GM19397 (cell line): ENCODE measurements around the gene YPEL1.
"Not testable (repeated sequence)": the region's sequence is repeated elsewhere in the genome, so short reads cannot be mapped to it uniquely, and the experiment has no call there.

Experiments used
- ATAC-seq: cut with Tn5 transposase; IDR thresholded peaks from one replicate; pipeline ENCODE4 v1.9.1; 2021; ENCODE audit warnings: mild to moderate bottlenecking, moderate library complexity; ENCODE audit not compliant: unreplicated experiment

Gene YPEL1

DNA sequence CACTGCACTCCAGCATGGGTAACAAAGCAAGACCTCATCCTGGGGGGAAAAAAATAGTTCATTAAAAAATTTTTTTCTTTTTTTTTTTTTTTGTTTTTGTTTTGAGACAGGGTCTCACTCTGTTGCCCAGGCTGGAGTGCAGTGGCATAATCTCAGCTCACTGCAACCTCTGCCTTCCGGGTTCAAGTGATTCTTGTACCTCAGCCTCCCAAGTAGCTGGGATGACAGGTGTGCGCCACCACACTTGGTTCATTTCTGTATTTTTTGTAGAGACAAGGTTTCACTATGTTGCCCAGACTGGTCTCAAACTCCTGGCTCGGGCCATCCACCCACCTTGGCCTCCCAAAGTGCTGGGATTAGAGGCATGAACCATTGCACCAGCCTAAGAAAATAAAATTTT lies 11.1 kb downstream of the YPEL1 start:
- ATAC-seq: not testable (repeated sequence)

DNA sequence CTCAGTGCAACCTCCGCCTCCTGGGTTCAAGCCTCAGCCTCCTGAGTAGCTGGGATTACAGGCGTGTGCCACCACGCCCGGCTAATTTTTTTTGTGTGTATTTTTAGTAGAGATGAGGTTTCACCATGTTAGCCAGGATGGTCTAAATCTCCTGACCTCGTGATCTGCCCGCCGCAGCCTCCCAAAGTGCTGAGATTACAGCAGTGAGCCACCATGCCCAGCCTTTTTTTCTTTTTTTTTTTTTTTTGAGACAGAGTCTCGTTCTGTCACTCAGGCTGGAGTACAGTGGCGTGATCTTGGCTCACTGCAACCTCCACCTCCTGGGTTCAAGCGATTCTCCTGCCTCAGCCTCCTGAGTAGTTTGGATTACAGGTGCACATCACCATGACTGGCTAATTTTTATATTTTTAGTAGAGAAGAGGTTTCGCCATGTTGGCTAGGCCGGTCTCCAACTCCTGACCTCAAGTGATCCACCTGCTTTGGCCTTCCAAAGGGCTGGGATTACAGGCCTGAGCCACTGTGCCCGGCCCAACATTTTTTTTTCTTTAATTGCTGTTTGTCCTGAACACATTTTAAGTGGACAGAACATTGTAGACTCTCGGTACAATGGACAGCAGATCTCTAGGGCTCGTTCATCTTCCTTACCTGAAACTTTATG lies 14.3 kb downstream of the YPEL1 start:
- ATAC-seq: not testable (repeated sequence)

DNA sequence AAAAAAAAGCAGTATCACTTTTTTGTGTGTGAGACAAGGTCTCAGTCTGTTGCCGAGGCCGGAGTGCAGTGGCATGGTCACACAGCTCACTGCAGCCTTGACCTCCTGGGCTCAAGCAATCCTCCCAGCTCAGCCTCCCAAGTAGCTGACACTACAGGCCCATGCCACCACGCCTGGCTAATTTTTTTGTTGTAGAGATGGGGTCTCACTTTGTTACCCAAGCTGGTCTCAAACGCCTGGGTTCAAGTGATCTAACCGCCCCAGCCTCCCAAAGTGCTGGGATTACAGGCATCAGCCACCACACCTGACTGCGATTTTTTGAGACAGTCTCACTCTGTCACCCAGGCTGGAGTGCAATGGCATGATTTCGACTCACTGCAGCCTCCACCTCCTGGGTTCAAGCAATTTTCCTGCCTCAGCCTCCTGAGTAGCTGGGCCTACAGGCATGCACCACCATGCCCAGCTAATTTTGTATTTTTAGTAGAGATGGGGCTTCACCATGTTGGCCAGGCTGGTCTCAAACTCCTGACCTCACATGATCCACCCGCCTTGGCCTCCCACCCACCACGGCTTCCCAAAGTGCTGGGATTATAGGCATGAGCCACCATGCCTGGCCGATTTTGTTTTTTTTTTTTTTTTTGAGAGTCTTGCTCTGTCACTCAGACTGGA lies 15.3 kb downstream of the YPEL1 start:
- not testable (repeated sequence) for ATAC-seq

DNA sequence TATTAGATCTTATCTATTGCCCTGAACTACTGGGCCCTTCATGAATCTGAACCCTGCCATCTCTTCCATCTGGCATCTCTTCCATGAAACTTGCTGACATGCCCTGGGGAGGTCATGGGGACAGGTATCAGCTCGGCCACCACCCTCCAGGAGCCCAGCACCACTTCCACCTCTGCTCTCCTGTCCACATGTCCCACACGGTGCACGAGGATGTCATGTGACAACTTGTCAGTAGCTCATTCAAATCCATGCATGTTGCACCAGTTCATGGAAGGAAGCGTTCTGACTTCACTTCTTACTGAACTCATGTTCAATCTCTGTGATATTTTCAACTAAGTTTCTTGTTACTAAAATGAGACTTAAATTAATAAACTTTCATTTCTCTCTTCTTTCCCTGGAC lies 16.6 kb downstream of the YPEL1 start:
- ATAC-seq: no peak

DNA sequence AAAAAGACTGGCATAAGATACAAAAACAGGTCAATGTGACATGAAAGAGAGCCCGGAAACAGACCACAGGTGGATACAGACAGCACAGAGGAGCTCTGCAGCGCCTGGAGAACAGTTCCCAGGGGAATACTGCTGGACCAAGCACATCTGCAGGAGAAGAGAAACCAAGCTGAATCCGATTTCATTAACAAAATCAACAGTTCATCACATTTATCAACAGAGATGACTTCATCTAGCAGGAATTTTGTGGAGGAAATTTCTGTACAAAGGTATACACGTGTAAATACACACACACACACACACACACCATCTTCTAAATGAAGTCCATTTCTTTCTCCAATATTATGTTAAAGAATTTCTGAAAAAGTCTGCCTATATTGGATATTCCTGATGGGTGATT lies 17.1 kb downstream of the YPEL1 start:
- no peak for ATAC-seq

DNA sequence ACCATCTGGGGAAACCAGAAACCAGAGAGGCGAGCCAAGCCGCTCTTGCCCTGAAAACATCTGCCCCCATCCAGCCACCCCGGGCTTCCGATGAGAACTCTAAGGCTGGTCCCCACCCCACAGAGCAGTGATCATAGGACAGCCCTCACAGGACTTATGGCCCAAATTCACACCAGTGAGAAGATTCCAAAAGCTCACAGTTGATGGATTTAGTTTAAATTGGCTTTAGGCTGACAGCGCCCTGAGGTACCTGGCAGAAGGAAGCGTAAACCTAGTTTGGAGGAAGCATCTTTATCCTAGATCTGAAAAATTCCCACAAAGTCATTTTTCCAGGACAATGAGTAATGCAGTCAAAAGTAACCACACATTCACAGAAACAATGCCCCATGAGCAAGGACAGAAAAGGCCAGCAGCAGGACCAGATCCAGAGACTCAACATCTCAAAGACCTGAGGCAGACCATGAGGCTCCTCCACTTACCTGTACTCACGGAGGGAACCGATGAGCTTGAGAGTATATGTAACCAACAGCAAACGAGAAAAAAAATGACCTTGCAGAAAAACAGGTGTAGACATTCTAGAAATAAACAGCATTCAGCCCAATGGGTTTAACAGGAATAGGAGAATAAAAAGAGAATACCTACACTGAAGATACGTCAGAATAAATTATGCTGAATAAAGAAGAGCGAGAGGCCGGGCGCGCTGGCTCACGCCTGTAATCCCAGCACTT lies 19.0 kb downstream of the YPEL1 start:
- ATAC-seq: not testable (repeated sequence)

DNA sequence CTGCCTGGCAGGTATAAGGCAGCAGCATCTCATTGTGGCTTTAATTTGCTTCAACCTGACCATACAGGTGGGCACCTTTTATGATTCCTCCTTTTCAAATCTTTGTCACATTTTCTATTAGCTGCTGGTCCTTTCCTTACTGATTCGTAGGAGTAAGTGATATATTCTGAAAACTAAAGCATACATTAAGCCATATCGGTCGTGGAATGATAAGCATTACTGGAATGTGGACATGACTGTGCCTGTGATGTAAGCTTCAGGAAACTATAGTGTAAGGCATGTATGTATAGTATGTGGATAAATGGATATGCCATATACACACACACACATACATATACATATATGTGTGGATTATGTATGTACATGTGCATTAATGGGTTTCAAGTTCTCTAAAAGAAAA lies 20.8 kb downstream of the YPEL1 start:
- ATAC-seq: no peak

DNA sequence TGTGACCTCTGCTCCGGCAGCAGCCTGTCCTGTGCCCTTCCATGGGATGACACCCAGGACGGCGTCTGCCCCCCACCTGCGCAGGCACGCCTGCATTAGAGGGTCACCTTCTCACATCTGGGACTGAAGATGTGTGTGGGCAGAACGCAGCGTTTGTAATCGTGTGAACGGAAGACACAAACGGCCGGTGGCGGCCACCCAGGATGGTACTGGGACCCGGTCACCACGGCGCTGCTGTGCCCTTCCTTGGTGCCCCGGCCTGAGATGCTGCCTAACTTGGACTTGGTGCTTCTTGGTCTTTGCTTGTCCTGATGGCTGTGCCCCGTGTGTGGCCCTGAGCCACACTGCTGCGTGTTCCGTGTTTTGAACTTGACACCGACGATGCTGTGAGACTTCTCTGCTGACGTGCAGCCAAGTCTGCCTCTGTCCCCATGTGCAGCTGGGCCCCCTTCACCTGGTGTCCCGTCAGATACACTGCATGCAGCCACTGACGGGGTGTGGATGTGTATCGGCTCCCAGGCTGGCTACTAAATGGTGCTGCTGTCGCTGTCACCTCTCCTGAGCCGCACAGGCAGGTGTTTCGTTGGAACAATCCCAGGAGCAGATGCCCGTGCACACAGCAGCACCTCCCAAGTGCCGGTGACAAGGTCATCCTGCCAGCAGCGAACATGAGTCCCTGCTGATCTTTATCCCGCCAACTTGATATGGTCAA lies 21.4 kb downstream of the YPEL1 start:
- no peak for ATAC-seq

DNA sequence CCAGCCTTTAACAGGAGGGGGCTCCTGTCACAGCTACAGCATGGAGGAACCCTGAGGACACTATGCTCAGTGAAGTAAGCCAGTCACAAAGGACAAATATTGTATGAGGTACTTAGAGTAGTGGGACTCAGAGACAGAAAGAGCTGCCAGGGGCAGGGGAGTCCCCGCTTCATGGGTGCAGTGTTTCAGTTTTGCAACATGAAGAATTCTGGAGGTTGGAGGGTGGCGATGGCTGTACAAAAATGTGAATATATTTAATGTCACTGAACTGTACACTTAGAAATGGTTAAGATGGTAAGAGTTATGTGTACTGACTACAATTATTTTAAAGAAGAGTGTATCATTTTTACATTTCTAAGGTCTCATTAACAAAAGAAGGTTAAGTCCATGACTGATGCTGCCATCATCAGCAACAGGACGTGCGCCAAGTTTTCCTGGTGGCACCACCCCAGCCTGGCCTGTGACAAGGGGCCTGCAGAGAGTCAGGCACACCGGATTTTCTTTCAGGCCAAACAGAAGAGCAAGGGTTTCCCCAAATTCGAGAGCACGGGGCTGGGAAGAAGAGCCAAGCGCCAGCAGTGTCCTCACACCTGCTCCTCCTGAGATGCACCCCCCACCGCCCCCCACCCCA lies 22.1 kb downstream of the YPEL1 start:
- ATAC-seq: no peak

DNA sequence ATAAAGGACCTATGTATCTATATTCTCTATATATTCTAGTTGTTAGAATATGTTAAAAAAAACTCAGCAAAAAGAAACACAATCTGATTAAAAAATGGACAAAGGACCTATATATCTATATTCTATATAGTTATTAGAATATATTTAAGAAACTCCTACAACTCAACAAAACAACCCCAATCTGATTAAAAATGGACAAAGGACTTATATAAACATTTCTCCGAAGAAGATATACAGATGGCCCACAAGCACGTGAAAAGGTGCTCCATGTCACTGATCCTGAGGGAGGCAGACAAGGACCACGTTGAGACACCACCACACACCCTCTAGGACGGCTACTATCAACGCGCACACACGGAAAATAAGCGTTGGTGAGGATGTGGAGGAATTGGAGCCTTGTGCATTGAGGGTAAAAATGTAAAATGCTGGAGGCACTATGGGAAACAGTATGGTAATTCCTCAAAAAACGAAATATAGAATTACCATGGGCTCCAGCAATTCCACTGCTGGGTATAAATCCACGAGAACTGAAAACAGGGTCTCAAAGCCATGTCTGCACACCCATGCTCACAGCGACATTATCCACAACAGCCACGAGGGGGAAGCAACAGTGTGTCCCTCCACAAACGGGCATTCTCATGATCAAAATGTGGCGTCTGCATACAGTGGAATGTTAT lies 22.7 kb downstream of the YPEL1 start:
- ATAC-seq: no peak

DNA sequence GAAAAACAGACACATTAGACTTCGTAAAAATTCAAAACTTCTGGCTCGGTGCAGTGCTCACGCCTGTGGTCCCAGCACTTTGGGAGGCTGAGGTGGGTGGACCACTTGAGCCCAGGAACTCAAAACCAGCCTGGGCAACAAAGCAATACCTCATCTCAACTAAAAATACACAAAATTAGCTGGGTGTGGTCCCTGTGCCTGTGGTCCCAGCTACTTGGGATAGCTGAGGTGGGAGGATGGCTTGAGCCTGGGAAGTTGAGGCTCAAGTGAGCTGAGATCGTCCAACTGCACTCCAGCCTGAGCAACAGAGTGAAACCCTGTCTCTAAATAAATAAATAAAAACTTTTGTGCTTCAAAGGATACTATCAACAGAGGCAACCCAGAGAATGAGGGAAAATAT lies 23.7 kb downstream of the YPEL1 start:
- ATAC-seq: no peak

DNA sequence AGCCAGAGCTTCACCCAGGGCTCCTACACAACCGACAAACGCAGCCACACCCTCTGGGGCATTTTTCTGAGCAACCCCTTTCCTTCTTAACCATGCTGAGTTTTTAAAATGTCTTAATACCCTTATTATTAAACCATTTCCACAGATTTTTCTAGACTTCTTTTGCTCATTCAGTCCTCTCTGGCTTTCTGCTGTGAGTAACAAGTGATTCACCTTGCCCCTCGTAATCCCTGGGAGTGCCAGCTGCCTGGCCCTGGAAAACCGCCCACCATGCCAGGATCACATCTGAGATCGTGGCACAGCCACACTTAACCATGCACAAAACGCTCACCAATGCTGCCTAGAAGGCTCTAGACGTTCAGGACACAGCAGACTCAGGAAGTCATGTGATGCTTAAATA lies 25.4 kb downstream of the YPEL1 start:
- ATAC-seq: no peak

DNA sequence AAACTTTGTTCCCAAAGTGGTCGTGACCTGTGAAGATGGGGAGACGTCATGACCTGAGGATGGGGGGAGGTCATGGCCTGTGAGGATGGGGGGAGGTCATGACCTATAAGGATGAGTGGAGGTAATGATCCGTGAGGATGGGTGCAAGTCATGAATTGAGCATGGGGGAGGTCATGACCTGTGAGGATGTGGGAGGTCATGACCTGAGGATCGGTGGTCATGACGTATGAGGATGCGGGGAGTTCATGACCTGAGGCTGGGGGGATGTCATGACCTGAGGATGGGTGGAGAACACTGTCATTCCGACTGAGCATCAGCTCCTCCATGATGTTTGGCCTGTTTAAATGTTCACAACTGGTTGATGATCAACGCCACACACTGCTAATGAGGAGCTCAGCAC lies 25.9 kb downstream of the YPEL1 start:
- ATAC-seq: no peak

DNA sequence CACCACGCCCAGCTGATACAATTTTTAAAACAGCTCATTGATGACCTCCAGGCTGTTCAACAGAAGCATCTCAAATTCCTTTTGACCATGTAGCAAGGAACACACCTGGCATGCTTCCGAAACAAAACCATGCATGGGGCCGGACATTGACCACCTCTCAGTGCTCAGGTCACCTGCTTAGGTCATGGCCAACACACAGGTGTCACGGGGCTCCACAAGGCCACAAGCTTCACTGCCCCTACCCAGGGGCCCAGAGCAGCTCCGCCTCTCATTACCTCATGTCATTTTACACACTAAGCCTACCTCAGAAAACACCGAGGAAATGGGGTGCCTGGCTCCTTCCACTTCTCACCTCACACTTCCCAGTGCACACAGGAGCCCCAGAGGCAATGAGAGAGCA lies 26.6 kb downstream of the YPEL1 start:
- ATAC-seq: no peak

DNA sequence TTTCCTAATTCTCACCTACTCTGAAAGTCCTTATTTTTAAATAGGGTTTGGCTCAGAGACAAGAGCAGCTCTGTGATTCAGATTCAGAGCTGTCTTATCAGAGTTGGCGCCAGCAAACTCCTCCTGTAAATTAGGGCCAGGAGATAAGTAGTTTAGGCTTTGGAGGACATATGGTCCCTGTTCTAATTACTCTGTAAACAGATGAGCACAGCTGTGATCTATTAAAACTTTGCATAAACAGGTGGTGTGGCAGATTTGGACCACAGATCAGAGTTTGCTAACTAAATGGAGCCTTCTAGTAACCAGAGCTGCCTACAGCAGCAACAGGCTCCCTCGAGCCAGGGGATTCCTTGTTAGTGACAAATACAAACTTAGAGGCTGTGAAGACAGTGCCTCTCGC lies 27.9 kb downstream of the YPEL1 start:
- ATAC-seq: no peak

DNA sequence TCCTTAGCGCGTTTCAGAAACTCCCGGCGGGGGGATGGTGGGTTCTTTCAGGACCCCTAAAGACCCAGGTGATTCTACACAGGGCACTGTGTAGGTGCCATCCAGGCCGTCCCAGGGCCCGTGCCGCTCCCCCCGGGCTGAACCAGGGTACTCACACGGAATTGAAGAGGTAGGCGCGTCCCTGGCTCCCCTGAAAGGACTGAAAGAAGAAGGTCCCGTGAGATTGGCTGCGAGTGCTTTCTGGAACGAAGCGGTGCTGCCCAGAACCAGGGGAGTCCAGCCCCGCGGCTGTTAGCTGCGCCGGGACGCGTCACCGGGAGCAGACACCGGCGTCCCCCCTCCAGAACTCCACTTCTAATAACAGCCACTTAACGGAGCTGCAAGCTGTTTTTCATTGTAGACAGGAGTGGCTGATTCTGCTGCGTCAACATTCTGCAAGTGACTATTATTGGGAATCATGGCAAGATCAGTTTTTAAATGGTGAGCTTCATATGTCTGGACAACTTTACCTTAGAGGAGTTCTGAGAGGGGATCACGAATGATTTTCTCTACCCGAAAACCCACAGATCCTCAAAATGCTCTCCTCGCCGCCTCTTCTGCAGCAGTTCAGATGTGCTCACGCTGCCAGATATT lies 31.8 kb downstream of the YPEL1 start:
- ATAC-seq: no peak

DNA sequence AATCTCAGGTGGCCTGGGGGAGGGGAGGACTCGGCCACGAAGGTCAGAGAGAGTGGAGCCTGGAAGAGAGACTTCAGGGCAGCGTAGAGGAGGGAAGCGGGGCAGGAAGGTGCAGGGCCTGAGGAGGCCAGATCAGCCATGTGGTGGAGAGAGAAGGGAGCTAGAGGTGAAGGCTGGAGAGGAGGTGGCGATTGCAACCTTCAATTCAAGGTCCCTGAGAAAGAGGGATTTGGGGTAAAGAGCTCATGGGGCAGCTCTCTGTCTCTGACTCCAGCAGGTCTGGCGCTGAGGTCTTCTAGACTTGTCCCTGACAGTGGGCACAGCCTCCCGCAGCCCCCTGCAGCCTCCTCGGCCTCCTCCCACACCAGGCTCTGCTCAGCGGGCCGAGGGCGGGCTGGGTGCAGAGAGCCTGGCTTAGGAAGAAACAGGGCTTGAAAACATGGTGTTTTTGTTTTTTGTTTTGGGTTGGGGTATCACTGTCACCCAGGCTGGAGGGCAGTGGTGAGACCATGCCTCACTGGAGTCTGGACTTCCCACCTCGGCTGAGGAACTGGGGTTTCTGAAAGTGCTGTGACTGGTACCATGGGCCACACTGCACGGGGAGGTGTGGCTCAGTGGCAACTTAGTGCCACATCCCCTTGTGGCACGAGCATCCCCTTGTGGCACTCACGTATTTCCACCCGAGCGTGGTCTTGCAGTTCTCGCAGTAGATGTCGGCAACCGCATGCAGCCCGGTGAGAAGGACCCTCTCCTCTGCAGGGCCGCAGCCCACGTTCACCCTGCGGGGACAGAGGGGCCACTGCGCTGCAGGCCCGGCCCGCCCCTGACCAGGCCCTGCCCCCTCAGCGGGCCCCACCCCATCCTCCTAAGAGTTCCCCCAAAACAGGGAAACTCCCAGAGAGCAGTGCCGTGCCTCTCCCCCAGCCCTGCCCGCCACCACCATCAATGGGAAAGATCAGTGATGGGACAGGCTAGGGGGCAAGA lies 32.6 kb downstream of the YPEL1 start:
- ATAC-seq: no peak

DNA sequence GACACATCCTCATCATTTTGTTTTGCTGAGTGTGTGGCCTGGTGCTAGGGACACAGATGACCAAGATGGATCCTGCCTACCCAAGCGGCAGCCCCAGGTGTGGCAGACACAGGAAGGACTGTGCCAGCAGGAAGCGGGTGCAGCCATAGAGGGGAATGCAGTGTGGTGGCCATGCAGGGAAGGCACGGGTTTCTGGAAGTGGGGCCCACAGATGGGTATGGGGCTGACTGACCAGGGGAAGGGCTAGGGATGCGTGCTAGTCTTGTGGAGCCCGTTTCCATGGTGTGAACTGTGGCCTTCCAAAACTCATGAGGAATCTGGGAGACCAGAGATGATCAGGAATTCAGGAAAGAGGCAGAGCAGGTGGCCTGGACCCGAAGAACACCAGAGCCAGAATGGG lies 33.5 kb downstream of the YPEL1 start:
- no peak for ATAC-seq

DNA sequence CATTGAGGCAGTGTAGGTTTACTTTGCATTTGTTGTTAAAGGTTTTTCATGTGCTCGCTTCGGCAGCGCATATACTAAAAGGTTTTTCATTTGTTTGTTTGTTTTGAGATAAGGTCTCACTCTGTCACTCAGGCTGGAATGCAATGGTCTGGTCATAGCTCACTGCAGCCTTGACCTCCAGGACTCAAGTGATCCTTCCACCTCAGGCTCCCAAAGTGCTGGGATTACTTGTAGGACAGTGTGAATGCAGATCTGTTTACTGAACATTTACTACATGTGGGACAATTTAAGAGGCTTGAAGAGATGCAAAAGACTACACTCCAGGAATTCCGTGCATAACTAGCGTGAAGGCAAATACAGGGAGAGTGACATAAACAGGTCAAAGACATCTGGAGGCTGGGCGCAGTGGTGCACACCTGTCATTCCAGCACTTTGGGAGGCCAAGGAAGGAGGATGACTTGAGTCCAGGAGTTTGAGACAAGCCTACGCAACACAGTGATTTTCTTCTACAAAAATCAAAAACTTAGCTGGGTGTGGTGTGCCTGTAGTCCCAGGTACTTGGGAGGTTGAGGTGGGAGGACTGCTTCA lies 34.1 kb downstream of the YPEL1 start:
- no peak for ATAC-seq
